Measurements from ENCODE around the gene SLC7A5. TPM values are rescaled to one million over a fixed set of nuclear protein-coding genes. Genes with fewer than 3 reads are reported as not detected.
A peak's percentile ranks its signal among the peaks of the same experiment; 100 is the strongest.

SLC7A5 gene
- total and polyA plus RNA-seq, 8 donors: 1.1 to 54.7 (median 4.4) TPM

- TF ChIP-seq, protein P1, sequence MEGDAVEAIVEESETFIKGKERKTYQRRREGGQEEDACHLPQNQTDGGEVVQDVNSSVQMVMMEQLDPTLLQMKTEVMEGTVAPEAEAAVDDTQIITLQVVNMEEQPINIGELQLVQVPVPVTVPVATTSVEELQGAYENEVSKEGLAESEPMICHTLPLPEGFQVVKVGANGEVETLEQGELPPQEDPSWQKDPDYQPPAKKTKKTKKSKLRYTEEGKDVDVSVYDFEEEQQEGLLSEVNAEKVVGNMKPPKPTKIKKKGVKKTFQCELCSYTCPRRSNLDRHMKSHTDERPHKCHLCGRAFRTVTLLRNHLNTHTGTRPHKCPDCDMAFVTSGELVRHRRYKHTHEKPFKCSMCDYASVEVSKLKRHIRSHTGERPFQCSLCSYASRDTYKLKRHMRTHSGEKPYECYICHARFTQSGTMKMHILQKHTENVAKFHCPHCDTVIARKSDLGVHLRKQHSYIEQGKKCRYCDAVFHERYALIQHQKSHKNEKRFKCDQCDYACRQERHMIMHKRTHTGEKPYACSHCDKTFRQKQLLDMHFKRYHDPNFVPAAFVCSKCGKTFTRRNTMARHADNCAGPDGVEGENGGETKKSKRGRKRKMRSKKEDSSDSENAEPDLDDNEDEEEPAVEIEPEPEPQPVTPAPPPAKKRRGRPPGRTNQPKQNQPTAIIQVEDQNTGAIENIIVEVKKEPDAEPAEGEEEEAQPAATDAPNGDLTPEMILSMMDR (IDR thresholded peaks at IDR 0.05): no peak
- no peak overlapping the region for H3K4me3 ChIP-seq
- no peaks in the 10 kb centered on the region for H3K4me1 ChIP-seq
- no peak overlapping the region for H3K27ac ChIP-seq
- intact Hi-C loops (cut with DNase I): no loop called here
- no peak for FAIRE-seq
- peaks cover 0 to 14% (median 0%) of the 10 kb centered on the region in 3 donors for H3K36me3 ChIP-seq
- no peaks in the 10 kb centered on the region for H3K9me3 ChIP-seq
- no peaks in the 10 kb centered on the region for H3K27me3 ChIP-seq
- DNase-seq: peak in 1 of 6 donors; percentile 49
- 91 to 96% methylated on average over 23 of the region's 23 CpGs for WGBS, 2 donors
- no peak for ATAC-seq
These were observed 35.2 kb downstream of the SLC7A5 start for GRCh38 chr16:87834005-87834667.

DNA sequence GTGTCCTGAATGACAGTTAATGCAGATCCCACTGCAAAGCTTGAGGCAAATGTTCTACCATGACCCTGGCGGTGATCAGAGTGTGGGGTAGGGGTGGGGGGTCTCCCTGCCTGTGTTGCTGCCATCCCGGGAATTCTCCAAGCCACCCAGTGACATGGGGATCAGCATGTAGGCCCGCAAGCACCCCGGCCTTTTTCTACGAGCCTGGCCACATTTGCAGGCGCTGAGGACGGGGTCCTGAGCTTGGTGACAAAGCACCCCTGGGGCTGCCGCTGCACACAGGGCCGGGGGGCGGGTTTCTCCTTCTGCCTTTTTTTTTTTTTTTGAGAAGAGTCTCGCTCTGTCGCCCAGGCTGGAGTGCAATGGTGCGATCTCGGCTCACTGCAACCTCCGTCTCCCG, 35.8 kb downstream of the SLC7A5 start:
- H3K4me3 ChIP-seq: no peak overlapping the region
- WGBS, 2 donors: 91 to 99% methylated on average over 10 to 16 of the region's 16 CpGs
- intact Hi-C loops (cut with DNase I): no loop called here
- no peaks in the 10 kb centered on the region for H3K4me1 ChIP-seq
- no peaks in the 10 kb centered on the region for H3K27me3 ChIP-seq
- FAIRE-seq (no peak), DNase-seq (peak in 1 of 6 donors; percentile 13), ATAC-seq (no peak)
- no peak overlapping the region for H3K27ac ChIP-seq
- peaks cover 0 to 14% (median 0%) of the 10 kb centered on the region in 3 donors for H3K36me3 ChIP-seq
- no peaks in the 10 kb centered on the region for H3K9me3 ChIP-seq
- TF ChIP-seq, protein P1 (IDR thresholded peaks at IDR 0.05): no peak

- DNase-seq (peak in 2 of 6 donors; percentile 15 to 66), FAIRE-seq (no peak), ATAC-seq (peak in 1 of 4 donors; percentile 31)
- H3K36me3 ChIP-seq: peaks cover 0 to 14% (median 0%) of the 10 kb centered on the region in 3 donors
- H3K4me3 ChIP-seq: no peak overlapping the region
- no peaks in the 10 kb centered on the region for H3K9me3 ChIP-seq
- no peak overlapping the region for H3K27ac ChIP-seq
- TF ChIP-seq, protein P1 (IDR thresholded peaks at IDR 0.05): no peak
- no peaks in the 10 kb centered on the region for H3K4me1 ChIP-seq
- WGBS, 2 donors: 91 to 96% methylated on average over 34 of the region's 34 CpGs
- no peaks in the 10 kb centered on the region for H3K27me3 ChIP-seq
- intact Hi-C loops (cut with DNase I): no loop called here
These were observed 36.4 kb downstream of the SLC7A5 start for GRCh38 chr16:87832741-87833502.

DNA sequence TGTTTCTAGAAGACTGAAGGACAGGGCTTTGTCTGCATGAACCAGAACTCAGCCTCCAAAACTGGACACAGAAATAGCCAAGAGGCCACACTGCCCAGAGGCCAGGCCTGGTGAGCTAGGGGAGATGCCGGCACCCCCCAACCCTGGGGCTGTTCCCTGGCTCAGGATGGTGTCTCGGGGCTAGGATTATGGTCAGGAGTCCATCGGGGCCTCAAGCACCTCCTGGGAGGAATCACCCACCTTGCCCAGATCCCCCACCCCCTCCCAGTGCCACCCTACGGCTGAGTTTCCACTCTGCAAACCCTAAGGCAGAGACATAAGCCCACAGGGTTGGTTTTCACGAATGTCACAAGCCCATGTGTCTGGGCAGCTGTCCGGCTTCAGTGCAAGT, 37.2 kb downstream of the SLC7A5 start:
- ATAC-seq: no peak
- no peak for DNase-seq
- intact Hi-C loops (cut with DNase I): no loop called here
- WGBS, 2 donors: 87 to 89% methylated on average over 6 of the region's 6 CpGs
- no peak overlapping the region for H3K27ac ChIP-seq
- TF ChIP-seq, protein P1 (IDR thresholded peaks at IDR 0.05): no peak
- H3K4me1 ChIP-seq: no peaks in the 10 kb centered on the region
- no peak for FAIRE-seq
- no peaks in the 10 kb centered on the region for H3K27me3 ChIP-seq
- no peaks in the 10 kb centered on the region for H3K9me3 ChIP-seq
- peaks cover 0 to 14% (median 0%) of the 10 kb centered on the region in 3 donors for H3K36me3 ChIP-seq
- H3K4me3 ChIP-seq: no peak overlapping the region

Data from pancreas (tissue), 10 donors.